ENCODE data around the gene FLNC.
A peak's percentile ranks its signal among the peaks of the same experiment; 100 is the strongest.

Gene FLNC

GRCh38 chr7:128788446-128789412 is 41.5 kb upstream of the FLNC start:
- H3K79me2 ChIP-seq (ENCODE audit: insufficient read depth, low read length), result peaks cover 20% of the 10 kb centered on the region
- H3K4me2 ChIP-seq (ENCODE audit: low read depth, low read length, poor library complexity, severe bottlenecking), result no peak overlapping the region
- no peak overlapping the region for H3K4me3 ChIP-seq (ENCODE audit: low read length, poor library complexity, severe bottlenecking)
- H4K20me1 ChIP-seq (ENCODE audit: insufficient read depth, low read length, poor library complexity, severe bottlenecking), result no peaks in the 10 kb centered on the region
- H3K27me3 ChIP-seq (ENCODE audit: insufficient read depth, low read length, poor library complexity, severe bottlenecking), result no peaks in the 10 kb centered on the region
- H3F3A ChIP-seq (ENCODE audit: low read depth), result peaks cover 6% of the 10 kb centered on the region
- H2AFZ ChIP-seq (ENCODE audit: low read length), result no peak overlapping the region
- H3K9me3 ChIP-seq (ENCODE audit: insufficient read depth, low read depth, low read length), result no peaks in the 10 kb centered on the region
- H3K9me2 ChIP-seq (replicated peaks; ENCODE audit: low read depth, low read length), result no peaks in the 10 kb centered on the region
- no peak overlapping the region for H3K9ac ChIP-seq (ENCODE audit: low read depth, low read length, poor library complexity, severe bottlenecking)
- H3K4me1 ChIP-seq (ENCODE audit: insufficient read depth, low read length, poor library complexity, severe bottlenecking), result peaks cover 19% of the 10 kb centered on the region
- H3K36me3 ChIP-seq (ENCODE audit: insufficient read depth, low read length), result no peaks in the 10 kb centered on the region
- TF ChIP-seq, protein P1, sequence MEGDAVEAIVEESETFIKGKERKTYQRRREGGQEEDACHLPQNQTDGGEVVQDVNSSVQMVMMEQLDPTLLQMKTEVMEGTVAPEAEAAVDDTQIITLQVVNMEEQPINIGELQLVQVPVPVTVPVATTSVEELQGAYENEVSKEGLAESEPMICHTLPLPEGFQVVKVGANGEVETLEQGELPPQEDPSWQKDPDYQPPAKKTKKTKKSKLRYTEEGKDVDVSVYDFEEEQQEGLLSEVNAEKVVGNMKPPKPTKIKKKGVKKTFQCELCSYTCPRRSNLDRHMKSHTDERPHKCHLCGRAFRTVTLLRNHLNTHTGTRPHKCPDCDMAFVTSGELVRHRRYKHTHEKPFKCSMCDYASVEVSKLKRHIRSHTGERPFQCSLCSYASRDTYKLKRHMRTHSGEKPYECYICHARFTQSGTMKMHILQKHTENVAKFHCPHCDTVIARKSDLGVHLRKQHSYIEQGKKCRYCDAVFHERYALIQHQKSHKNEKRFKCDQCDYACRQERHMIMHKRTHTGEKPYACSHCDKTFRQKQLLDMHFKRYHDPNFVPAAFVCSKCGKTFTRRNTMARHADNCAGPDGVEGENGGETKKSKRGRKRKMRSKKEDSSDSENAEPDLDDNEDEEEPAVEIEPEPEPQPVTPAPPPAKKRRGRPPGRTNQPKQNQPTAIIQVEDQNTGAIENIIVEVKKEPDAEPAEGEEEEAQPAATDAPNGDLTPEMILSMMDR (conservative IDR thresholded peaks at IDR 0.05; ENCODE audit: low read length), result no peak
- no peak for TF ChIP-seq EZH2phosphoT487 (IDR thresholded peaks at IDR 0.05; ENCODE audit: borderline replicate concordance)

- peak overlapping the region; percentile 98 for H3K4me3 ChIP-seq (ENCODE audit: low read length, poor library complexity, severe bottlenecking)
- H3K79me2 ChIP-seq (ENCODE audit: insufficient read depth, low read length), result peaks cover 36% of the 10 kb centered on the region
- peaks cover 10% of the 10 kb centered on the region; the same call in 1 of the 2 replicates for H3K36me3 ChIP-seq (ENCODE audit: insufficient read depth, low read length)
- TF ChIP-seq EZH2phosphoT487 (IDR thresholded peaks at IDR 0.05; ENCODE audit: borderline replicate concordance), result no peak
- TF ChIP-seq, protein P1 (conservative IDR thresholded peaks at IDR 0.05; ENCODE audit: low read length), result no peak
- H3F3A ChIP-seq (ENCODE audit: low read depth), result peaks cover 6% of the 10 kb centered on the region
- no peaks in the 10 kb centered on the region for H3K27me3 ChIP-seq (ENCODE audit: insufficient read depth, low read length, poor library complexity, severe bottlenecking)
- peak overlapping the region; percentile 88 for H3K9ac ChIP-seq (ENCODE audit: low read depth, low read length, poor library complexity, severe bottlenecking)
- H3K9me2 ChIP-seq (replicated peaks; ENCODE audit: low read depth, low read length), result no peaks in the 10 kb centered on the region
- peak overlapping the region; percentile 79 for H3K4me2 ChIP-seq (ENCODE audit: low read depth, low read length, poor library complexity, severe bottlenecking)
- H4K20me1 ChIP-seq (ENCODE audit: insufficient read depth, low read length, poor library complexity, severe bottlenecking), result peaks cover 4% of the 10 kb centered on the region
- peaks cover 28% of the 10 kb centered on the region for H3K4me1 ChIP-seq (ENCODE audit: insufficient read depth, low read length, poor library complexity, severe bottlenecking)
- no peaks in the 10 kb centered on the region for H3K9me3 ChIP-seq (ENCODE audit: insufficient read depth, low read depth, low read length)
- H2AFZ ChIP-seq (ENCODE audit: low read length), result peak overlapping the region; percentile 83
Measured at GRCh38 chr7:128790315-128791041, 39.7 kb upstream of the FLNC start.

DNA sequence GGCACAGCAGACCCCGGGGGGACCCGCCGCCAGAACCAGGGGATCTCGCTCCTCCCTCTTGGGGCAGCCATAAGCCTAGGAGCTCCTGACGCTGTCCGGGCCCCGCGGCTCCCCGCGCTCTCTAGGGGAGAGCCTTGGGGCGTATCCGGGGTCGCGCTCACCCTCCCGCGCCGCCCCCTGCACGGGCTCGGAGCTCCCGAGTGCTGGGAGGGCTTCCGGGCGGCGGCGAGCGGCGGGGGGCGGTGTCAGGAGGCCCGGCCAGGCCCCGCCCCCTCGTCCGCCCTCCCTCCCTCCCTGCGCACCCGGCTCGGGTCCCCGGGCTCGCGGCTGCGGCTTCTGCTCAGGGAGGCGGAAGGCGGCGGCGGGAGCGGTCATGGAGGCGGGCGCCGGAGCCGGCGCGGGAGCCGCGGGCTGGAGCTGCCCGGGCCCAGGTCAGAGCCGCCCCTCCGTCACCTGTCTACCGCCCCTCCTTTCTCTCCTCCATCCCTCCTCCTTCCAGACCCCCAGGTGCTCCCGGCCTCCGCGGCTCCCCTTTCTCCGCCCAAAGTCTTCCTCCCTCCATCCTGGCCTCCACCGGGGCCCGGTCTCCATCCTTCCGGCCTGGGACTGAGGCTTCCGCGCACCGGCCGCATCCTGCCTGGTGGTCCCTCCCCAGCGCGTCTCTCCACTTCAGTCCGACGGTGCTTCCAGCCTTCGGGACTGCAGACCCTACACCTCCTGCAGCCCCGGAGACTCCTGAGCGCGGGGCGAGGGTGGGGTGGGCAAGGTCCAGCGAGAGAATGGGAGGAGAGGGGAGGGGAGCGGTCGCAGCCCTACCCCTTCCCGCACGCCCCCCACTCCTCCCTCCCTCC is 38.9 kb upstream of the FLNC start, which contains the start of gene CCDC136:
CCDC136 (plus strand) TSS at position 848 of the 851 bp plus-strand sequence. CDS start 444 bp downstream, outside the sequence.
- H3K79me2 ChIP-seq (ENCODE audit: insufficient read depth, low read length), result peaks cover 36% of the 10 kb centered on the region
- H3K36me3 ChIP-seq (ENCODE audit: insufficient read depth, low read length), result peaks cover 10% of the 10 kb centered on the region; the same call in 1 of the 2 replicates
- peaks cover 6% of the 10 kb centered on the region for H3F3A ChIP-seq (ENCODE audit: low read depth)
- H3K4me3 ChIP-seq (ENCODE audit: low read length, poor library complexity, severe bottlenecking), result peak within 1 kb of the TSS; percentile 98
- H4K20me1 ChIP-seq (ENCODE audit: insufficient read depth, low read length, poor library complexity, severe bottlenecking), result peaks cover 4% of the 10 kb centered on the region
- peak within 1 kb of the TSS; percentile 98 for H3K4me2 ChIP-seq (ENCODE audit: low read depth, low read length, poor library complexity, severe bottlenecking)
- peaks cover 28% of the 10 kb centered on the region for H3K4me1 ChIP-seq (ENCODE audit: insufficient read depth, low read length, poor library complexity, severe bottlenecking)
- H3K27me3 ChIP-seq (ENCODE audit: insufficient read depth, low read length, poor library complexity, severe bottlenecking), result no peaks in the 10 kb centered on the region
- no peak for TF ChIP-seq EZH2phosphoT487 (IDR thresholded peaks at IDR 0.05; ENCODE audit: borderline replicate concordance)
- TF ChIP-seq, protein P1 (conservative IDR thresholded peaks at IDR 0.05; ENCODE audit: low read length), result no peak
- H3K9ac ChIP-seq (ENCODE audit: low read depth, low read length, poor library complexity, severe bottlenecking), result peak within 1 kb of the TSS; percentile 88
- no peaks in the 10 kb centered on the region for H3K9me3 ChIP-seq (ENCODE audit: insufficient read depth, low read depth, low read length)
- peak within 1 kb of the TSS; percentile 83 for H2AFZ ChIP-seq (ENCODE audit: low read length)
- H3K9me2 ChIP-seq (replicated peaks; ENCODE audit: low read depth, low read length), result no peaks in the 10 kb centered on the region
